Astrocyte (in vitro differentiated cells and primary cell): ENCODE results near the gene CTDP1. TPM values are rescaled to one million over a fixed set of nuclear protein-coding genes. Genes with fewer than 3 reads are reported as not detected.
"Not testable (repeated sequence)": the region's sequence is repeated elsewhere in the genome, so short reads cannot be mapped to it uniquely, and the experiment has no call there.

Experiments
- DNase-seq: peaks from one replicate; pipeline ENCODE4 v3.0.0-alpha.2; 2010; ENCODE audit warnings: low read depth
- FAIRE-seq: peaks from 2 replicates; lab custom pipeline; 2011; peaks lifted over from hg19 to GRCh38; lab: Jason Lieb, UNC
- H2AFZ ChIP-seq: 2 replicates; pipeline ENCODE4 v1.6.0; 2012; ENCODE audit warnings: low read depth, low read length, inconsistent platforms
- H3K27ac ChIP-seq: 2 replicates; pipeline ENCODE4 v1.5.1; 2011; ENCODE audit warnings: low read depth, low read length, inconsistent platforms
- H3K27me3 ChIP-seq: 2 replicates; pipeline ENCODE4 v1.6.0; 2011; ENCODE audit warnings: low read length, inconsistent platforms; ENCODE audit not compliant: insufficient read depth
- H3K36me3 ChIP-seq: 2 replicates; pipeline ENCODE4 v1.5.1; 2011; ENCODE audit warnings: low read length, inconsistent platforms; ENCODE audit not compliant: insufficient read depth
- H3K4me1 ChIP-seq: 2 replicates; pipeline ENCODE4 v1.5.1; 2011; ENCODE audit warnings: low read length, inconsistent platforms; ENCODE audit not compliant: insufficient read depth
- H3K4me2 ChIP-seq: 2 replicates; pipeline ENCODE4 v1.6.0; 2012; ENCODE audit warnings: low read length, inconsistent platforms
- H3K4me3 ChIP-seq: 2 replicates; pipeline ENCODE4 v1.5.1; 2011; ENCODE audit warnings: low read depth, mild to moderate bottlenecking, low read length, inconsistent platforms; ENCODE audit not compliant: insufficient read depth
- H3K79me2 ChIP-seq: 2 replicates; pipeline ENCODE4 v1.6.0; 2012; ENCODE audit warnings: mild to moderate bottlenecking, low read length, inconsistent platforms; ENCODE audit not compliant: insufficient read depth
- H3K9ac ChIP-seq: 2 replicates; pipeline ENCODE4 v1.6.0; 2012; ENCODE audit warnings: mild to moderate bottlenecking, low read length, inconsistent platforms
- H3K9me3 ChIP-seq: 2 replicates; pipeline ENCODE4 v1.5.1; 2012; ENCODE audit warnings: low read depth, mild to moderate bottlenecking, low read length, inconsistent platforms; ENCODE audit not compliant: insufficient read depth
- H4K20me1 ChIP-seq: 2 replicates; pipeline ENCODE4 v1.6.0; 2012; ENCODE audit warnings: low read length, inconsistent platforms; ENCODE audit not compliant: insufficient read depth
- H3K27ac Mint-ChIP-seq: one replicate; pipeline ENCODE4 v1.8.0; 2021; ENCODE audit warnings: mild to moderate bottlenecking, mixed read lengths; ENCODE audit not compliant: unreplicated experiment
- H3K27me3 Mint-ChIP-seq: one replicate; pipeline ENCODE4 v1.8.0; 2021; ENCODE audit warnings: low read depth, mixed read lengths; ENCODE audit not compliant: unreplicated experiment
- H3K36me3 Mint-ChIP-seq: one replicate; pipeline ENCODE4 v1.8.0; 2021; ENCODE audit warnings: low read depth, mixed read lengths; ENCODE audit not compliant: unreplicated experiment
- H3K4me1 Mint-ChIP-seq: one replicate; pipeline ENCODE4 v1.8.0; 2021; ENCODE audit warnings: low read depth, mixed read lengths; ENCODE audit not compliant: unreplicated experiment
- H3K4me3 Mint-ChIP-seq: one replicate; pipeline ENCODE4 v1.8.0; 2021; ENCODE audit warnings: mild to moderate bottlenecking, moderate library complexity, mixed read lengths; ENCODE audit not compliant: unreplicated experiment
- H3K9me3 Mint-ChIP-seq: one replicate; pipeline ENCODE4 v1.8.0; 2021; ENCODE audit warnings: mild to moderate bottlenecking, mixed read lengths; ENCODE audit not compliant: unreplicated experiment
- CTCF ChIP-seq: IDR thresholded peaks from 2 replicates; pipeline ENCODE4 v1.5.1; 2011; ENCODE audit warnings: low read depth, mild to moderate bottlenecking, inconsistent platforms, low read length, moderate library complexity; ENCODE audit not compliant: insufficient read depth
- EZH2 ChIP-seq: IDR thresholded peaks from 2 replicates; pipeline ENCODE4 v1.6.1; 2012; ENCODE audit warnings: mild to moderate bottlenecking, low read length, inconsistent platforms; ENCODE audit not compliant: insufficient read depth
- total RNA-seq: library from RNA; stranded (reverse); gene quantifications from 2 replicates; pipeline ENCODE4 v1.2.1, GENCODE V29; 2021

Gene CTDP1
- total RNA-seq, 1 donor from 2014 or later, result 31.7 TPM

GRCh38 chr18:79730804-79731203, 51.2 kb downstream of the CTDP1 start:
- TF ChIP-seq CTCF (no peak), EZH2 (no peak)
- peaks cover 11% of the 10 kb centered on the region for H3K79me2 ChIP-seq
- H3K27ac ChIP-seq, result no peak overlapping the region
- Mint-ChIP-seq H3K4me1 (no peaks in the 10 kb centered on the region), H3K27ac (no peak overlapping the region), H3K27me3 (no peaks in the 10 kb centered on the region), H3K4me3 (no peak overlapping the region), H3K36me3 (peaks cover 91% of the 10 kb centered on the region), H3K9me3 (peaks cover 76% of the 10 kb centered on the region)
- peaks cover 24% of the 10 kb centered on the region for H3K36me3 ChIP-seq
- H3K4me3 ChIP-seq, result no peak overlapping the region
- no peak for FAIRE-seq
- H3K4me2 ChIP-seq, result no peak overlapping the region
- H3K4me1 ChIP-seq, result no peaks in the 10 kb centered on the region
- peaks cover 2% of the 10 kb centered on the region for H4K20me1 ChIP-seq
- H3K27me3 ChIP-seq, result no peaks in the 10 kb centered on the region
- H3K9me3 ChIP-seq, result peaks cover 71% of the 10 kb centered on the region
- DNase-seq, result no peak
- H3K9ac ChIP-seq, result no peak overlapping the region
- H2AFZ ChIP-seq, result no peak overlapping the region

GRCh38 chr18:79731881-79732720, 52.5 kb downstream of the CTDP1 start:
- not testable (repeated sequence) for H3K27me3 Mint-ChIP-seq, H3K4me1 Mint-ChIP-seq, H3K4me1 ChIP-seq, H3K4me3 ChIP-seq, H3K27ac Mint-ChIP-seq, H3K4me3 Mint-ChIP-seq, H3K79me2 ChIP-seq, H3K27ac ChIP-seq, FAIRE-seq, H3K27me3 ChIP-seq, H2AFZ ChIP-seq, H3K9ac ChIP-seq, H3K4me2 ChIP-seq, H4K20me1 ChIP-seq
- peaks cover 90% of the 10 kb centered on the region for H3K36me3 Mint-ChIP-seq
- peaks cover 70% of the 10 kb centered on the region for H3K9me3 ChIP-seq
- DNase-seq, result peak; percentile 4
- H3K9me3 Mint-ChIP-seq, result peaks cover 73% of the 10 kb centered on the region
- peaks cover 23% of the 10 kb centered on the region for H3K36me3 ChIP-seq

- Mint-ChIP-seq H3K27ac (no peak overlapping the region), H3K4me1 (no peaks in the 10 kb centered on the region), H3K4me3 (no peak overlapping the region), H3K36me3 (peaks cover 90% of the 10 kb centered on the region), H3K27me3 (no peaks in the 10 kb centered on the region), H3K9me3 (peaks cover 69% of the 10 kb centered on the region)
- Histone ChIP-seq H3K9ac (no peak overlapping the region), H3K27me3 (no peaks in the 10 kb centered on the region), H2AFZ (no peak overlapping the region), H4K20me1 (no peaks in the 10 kb centered on the region), H3K27ac (no peak overlapping the region), H3K4me2 (no peak overlapping the region), H3K4me3 (no peak overlapping the region), H3K4me1 (no peaks in the 10 kb centered on the region), H3K9me3 (peaks cover 65% of the 10 kb centered on the region), H3K36me3 (peaks cover 23% of the 10 kb centered on the region), H3K79me2 (peaks cover 2% of the 10 kb centered on the region)
- no peak for TF ChIP-seq CTCF
- DNase-seq (peak; percentile 4), FAIRE-seq (no peak)
Observed at GRCh38 chr18:79732721-79733025, 53.1 kb downstream of the CTDP1 start.
